ENCODE measurements around the gene OR5AU1.

The OR5AU1 gene

DNA sequence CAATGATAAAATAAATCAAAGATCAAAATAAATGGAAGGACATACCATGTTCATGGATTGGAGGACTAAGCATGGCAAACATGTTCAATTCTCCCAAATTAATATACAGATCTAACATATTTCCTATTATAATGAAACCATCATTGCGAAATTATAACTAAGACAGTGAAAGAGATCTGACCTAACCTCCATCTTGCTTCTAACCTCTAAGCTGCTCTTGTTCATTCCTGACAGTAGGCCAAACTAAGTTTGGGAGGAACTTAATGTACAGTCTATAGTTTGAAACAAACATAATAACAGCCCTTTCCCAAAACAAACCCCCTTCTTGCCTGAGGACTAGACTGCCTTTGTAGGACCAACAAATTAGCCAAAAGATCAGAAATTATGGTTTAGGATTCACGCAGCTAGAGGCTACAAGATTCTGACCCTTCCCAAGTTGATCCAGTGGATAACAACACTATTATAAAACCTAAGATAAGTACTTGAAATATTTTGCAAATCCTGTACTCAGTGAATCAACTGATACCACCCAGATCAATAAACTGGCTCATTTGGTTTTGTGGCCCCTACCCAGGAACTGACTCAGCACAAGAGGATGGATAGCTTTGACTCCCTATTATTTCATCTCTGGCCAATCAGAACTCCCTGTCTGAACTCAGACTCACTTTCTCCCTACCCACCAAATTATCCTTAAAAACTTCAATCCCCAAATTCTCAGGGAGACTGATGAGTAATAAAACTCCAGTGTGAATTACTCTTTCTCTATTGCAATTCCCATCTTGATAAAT lies 41.7 kb upstream of the OR5AU1 start:
- no peaks in the 10 kb centered on the region for H3K27me3 ChIP-seq (ENCODE audit: control insufficient read depth in 5 of 5, insufficient read depth in 4 of 5, low read length in 5 of 5)
- no peak overlapping the region for H3K4me3 ChIP-seq (ENCODE audit: low read depth in 1 of 5, low read length in 5 of 5)
- no peak overlapping the region for H3K27ac ChIP-seq (ENCODE audit: low read depth, low read length)
- H3K9ac ChIP-seq (ENCODE audit: low read length in 5 of 5): no peak overlapping the region
- peaks cover 0 to 4% (median 0%) of the 10 kb centered on the region in 5 donors for H3K9me3 ChIP-seq (ENCODE audit: control insufficient read depth in 5 of 5, low read length in 5 of 5)
- H3K4me1 ChIP-seq (ENCODE audit: control insufficient read depth in 5 of 5, insufficient read depth in 5 of 5, low read length in 5 of 5): peaks cover 0 to 6% (median 4%) of the 10 kb centered on the region in 5 donors
- H3K36me3 ChIP-seq (ENCODE audit: control insufficient read depth in 5 of 5, insufficient read depth in 5 of 5, low read length in 5 of 5): peaks cover 0 to 3% (median 0%) of the 10 kb centered on the region in 5 donors

DNA sequence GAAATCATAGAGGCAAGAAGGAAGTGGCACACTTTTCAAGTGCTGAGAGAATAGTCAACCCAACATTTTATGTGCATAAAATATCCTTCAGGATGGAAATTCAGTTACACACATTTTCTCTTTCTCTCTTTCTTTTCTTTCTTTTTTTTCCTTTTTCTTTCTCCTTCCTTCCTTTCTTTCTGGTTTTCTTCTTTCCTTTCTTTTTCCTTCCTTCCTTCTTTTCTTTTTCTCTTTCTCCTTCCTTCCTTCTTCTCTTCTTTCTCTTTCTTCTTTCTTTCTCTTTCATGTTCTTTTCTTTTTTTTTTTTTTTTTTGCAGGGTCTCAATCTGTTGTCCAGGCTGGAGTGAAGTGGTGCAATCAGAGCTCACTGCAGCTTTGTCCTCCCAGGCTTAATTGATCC lies 38.7 kb upstream of the OR5AU1 start:
- Histone ChIP-seq H3K27me3 (ENCODE audit: control insufficient read depth in 5 of 5, insufficient read depth in 4 of 5, low read length in 5 of 5) (no peaks in the 10 kb centered on the region), H3K9ac (ENCODE audit: low read length in 5 of 5) (no peak overlapping the region), H3K4me3 (ENCODE audit: low read depth in 1 of 5, low read length in 5 of 5) (no peak overlapping the region), H3K27ac (ENCODE audit: low read depth, low read length) (no peak overlapping the region), H3K9me3 (ENCODE audit: control insufficient read depth in 5 of 5, low read length in 5 of 5) (peaks cover 0 to 4% (median 0%) of the 10 kb centered on the region in 5 donors), H3K4me1 (ENCODE audit: control insufficient read depth in 5 of 5, insufficient read depth in 5 of 5, low read length in 5 of 5) (peaks cover 0 to 11% (median 10%) of the 10 kb centered on the region in 5 donors), H3K36me3 (ENCODE audit: control insufficient read depth in 5 of 5, insufficient read depth in 5 of 5, low read length in 5 of 5) (no peaks in the 10 kb centered on the region)

DNA sequence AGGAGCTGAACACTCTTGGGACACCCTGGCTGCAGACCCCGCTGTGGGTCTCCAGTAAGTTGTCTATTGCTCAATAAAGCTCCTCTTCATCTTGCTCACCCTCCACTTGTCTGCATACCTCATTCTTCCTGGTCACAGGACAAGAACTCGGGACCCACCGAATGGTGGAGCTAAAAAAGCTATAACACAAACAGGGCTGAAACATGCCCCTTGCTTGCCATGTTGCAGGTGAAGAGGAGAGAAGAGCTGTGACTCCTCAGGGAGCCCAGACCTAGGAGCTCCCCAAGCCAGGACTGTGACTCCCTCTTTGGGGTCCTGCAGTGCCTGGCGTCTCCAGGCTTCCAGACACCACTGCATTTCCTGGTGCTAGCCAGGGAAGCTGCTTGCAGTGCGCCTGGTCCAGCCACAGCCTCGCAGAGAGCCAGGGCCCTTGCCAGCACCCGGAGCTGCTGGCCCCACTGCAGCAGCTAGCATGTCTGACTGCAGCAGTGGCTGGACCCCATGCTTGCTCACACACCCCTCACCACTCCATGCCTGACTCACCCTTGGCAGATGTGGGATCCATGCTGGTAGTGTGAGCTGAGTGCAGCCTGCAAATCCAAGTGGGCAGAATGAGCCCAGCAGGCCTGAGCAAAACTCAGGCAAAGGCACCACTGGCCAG lies 37.1 kb upstream of the OR5AU1 start:
- H3K9me3 ChIP-seq (ENCODE audit: control insufficient read depth in 5 of 5, low read length in 5 of 5): peaks cover 0 to 4% (median 0%) of the 10 kb centered on the region in 5 donors
- H3K4me3 ChIP-seq (ENCODE audit: low read depth in 1 of 5, low read length in 5 of 5): no peak overlapping the region
- no peak overlapping the region for H3K9ac ChIP-seq (ENCODE audit: low read length in 5 of 5)
- H3K27ac ChIP-seq (ENCODE audit: low read depth, low read length): no peak overlapping the region
- peaks cover 0 to 11% (median 10%) of the 10 kb centered on the region in 5 donors for H3K4me1 ChIP-seq (ENCODE audit: control insufficient read depth in 5 of 5, insufficient read depth in 5 of 5, low read length in 5 of 5)
- H3K36me3 ChIP-seq (ENCODE audit: control insufficient read depth in 5 of 5, insufficient read depth in 5 of 5, low read length in 5 of 5): no peaks in the 10 kb centered on the region
- no peaks in the 10 kb centered on the region for H3K27me3 ChIP-seq (ENCODE audit: control insufficient read depth in 5 of 5, insufficient read depth in 4 of 5, low read length in 5 of 5)

DNA sequence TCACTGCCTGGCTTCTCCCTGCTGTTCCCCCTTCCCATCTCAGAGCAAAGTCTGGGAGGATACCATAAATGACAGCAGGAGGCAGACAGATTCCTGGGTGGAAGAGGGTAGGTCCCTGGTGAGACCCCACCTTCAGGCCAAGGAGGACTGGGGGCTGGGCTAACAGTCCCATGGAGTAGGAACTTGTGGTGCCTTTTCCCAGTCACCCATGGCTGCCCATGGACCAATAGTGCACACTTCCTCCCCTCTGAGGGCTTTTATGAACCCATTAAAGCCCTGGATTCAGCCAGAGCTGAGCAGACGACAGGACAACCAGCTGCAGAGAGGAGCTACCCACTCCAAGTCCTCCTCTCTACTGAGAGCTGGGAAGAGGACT lies 36.6 kb upstream of the OR5AU1 start:
- no peak overlapping the region for H3K27ac ChIP-seq (ENCODE audit: low read depth, low read length)
- H3K9ac ChIP-seq (ENCODE audit: low read length in 5 of 5): no peak overlapping the region
- H3K4me1 ChIP-seq (ENCODE audit: control insufficient read depth in 5 of 5, insufficient read depth in 5 of 5, low read length in 5 of 5): peaks cover 0 to 11% (median 10%) of the 10 kb centered on the region in 5 donors
- H3K4me3 ChIP-seq (ENCODE audit: low read depth in 1 of 5, low read length in 5 of 5): peak overlapping the region; percentile 33 to 82 (median 63)
- no peaks in the 10 kb centered on the region for H3K36me3 ChIP-seq (ENCODE audit: control insufficient read depth in 5 of 5, insufficient read depth in 5 of 5, low read length in 5 of 5)
- H3K9me3 ChIP-seq (ENCODE audit: control insufficient read depth in 5 of 5, low read length in 5 of 5): peaks cover 0 to 2% (median 0%) of the 10 kb centered on the region in 5 donors
- no peaks in the 10 kb centered on the region for H3K27me3 ChIP-seq (ENCODE audit: control insufficient read depth in 5 of 5, insufficient read depth in 4 of 5, low read length in 5 of 5)

DNA sequence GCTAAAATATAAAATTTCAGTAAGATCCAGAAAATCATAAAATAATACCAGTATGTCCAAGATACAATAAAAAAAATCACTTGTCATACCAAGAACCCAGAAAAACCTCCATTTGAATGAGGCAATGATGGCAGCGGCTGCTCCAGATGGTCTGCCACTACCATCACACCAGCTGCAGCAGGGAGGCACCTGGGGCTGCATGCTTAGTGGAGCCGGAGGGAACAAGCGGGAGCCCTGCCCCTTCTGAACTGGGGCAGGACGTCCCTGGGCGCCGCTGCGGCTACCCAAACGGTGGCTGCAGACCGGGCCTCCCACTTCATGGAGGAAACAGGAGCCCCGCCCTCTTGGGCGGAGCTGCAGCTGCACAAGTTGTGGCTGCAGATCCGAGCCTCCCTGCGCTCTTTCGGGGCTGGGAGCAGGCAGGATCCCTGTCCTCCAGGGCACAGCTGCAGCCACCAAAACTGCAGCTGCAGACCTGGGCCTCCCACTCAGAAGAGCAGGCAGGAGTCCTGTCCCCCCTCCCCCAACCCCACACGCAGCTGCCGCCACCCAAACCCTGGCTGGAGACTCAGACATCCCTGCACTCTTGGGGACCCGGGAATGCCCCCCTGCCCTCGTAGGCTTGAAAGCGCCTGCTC lies 36.1 kb upstream of the OR5AU1 start:
- Histone ChIP-seq H3K4me3 (ENCODE audit: low read depth in 1 of 5, low read length in 5 of 5) (peak overlapping the region; percentile 50 to 82 (median 63)), H3K27ac (ENCODE audit: low read depth, low read length) (no peak overlapping the region), H3K4me1 (ENCODE audit: control insufficient read depth in 5 of 5, insufficient read depth in 5 of 5, low read length in 5 of 5) (peaks cover 0 to 11% (median 10%) of the 10 kb centered on the region in 5 donors), H3K36me3 (ENCODE audit: control insufficient read depth in 5 of 5, insufficient read depth in 5 of 5, low read length in 5 of 5) (no peaks in the 10 kb centered on the region), H3K9me3 (ENCODE audit: control insufficient read depth in 5 of 5, low read length in 5 of 5) (no peaks in the 10 kb centered on the region), H3K27me3 (ENCODE audit: control insufficient read depth in 5 of 5, insufficient read depth in 4 of 5, low read length in 5 of 5) (no peaks in the 10 kb centered on the region), H3K9ac (ENCODE audit: low read length in 5 of 5) (peak overlapping the region in 2 of 5 donors; percentile 39 to 59)

DNA sequence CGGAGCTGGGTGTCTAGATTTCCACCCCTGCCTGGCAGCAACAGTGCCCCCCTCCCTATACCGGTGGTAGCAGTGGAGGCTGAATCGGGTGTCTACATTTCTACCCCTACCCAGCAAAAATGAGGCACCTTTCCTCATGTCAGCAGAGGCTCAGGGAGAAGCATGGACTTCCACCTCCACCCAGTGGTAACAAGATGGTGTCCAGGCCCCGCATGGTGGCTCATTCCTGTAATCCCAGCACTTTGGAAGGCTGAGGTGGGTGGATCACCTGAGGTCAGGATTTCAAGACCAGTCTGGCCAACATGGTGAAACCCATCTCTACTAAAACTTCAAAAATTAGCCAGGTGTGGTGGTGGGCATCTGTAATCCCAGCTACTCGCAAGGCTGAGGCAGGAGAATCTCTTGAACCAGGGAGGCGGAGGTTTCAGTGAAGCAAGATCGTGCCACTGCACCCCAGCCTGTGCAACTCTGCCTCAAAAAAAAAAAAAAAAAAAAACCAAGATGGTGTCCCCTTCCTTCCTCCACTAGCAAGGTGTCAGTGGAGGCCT lies 35.5 kb upstream of the OR5AU1 start:
- Histone ChIP-seq H3K4me3 (ENCODE audit: low read depth in 1 of 5, low read length in 5 of 5) (peak overlapping the region in 4 of 5 donors; percentile 50 to 82 (median 66)), H3K27ac (ENCODE audit: low read depth, low read length) (no peak overlapping the region), H3K9ac (ENCODE audit: low read length in 5 of 5) (no peak overlapping the region)

DNA sequence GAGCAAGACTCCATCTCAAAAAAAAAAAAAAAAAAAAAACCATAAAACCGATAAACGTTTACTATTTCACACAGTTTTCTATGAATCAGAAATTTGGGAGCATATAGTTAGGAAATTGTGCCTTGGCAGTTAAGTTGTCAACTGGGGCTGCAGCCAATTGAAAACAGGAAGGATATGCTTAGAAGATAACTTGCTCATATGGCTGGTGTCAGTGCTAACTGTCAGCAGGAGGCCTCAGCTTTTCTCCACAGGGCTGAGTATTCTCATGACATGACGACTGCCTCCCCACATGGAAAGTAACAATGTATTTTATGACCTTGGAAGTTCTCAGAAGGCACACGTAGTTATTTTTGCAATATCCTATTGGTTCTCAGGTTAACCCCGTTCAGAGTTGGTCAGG lies 29.6 kb upstream of the OR5AU1 start:
- Histone ChIP-seq H3K4me1 (ENCODE audit: control insufficient read depth in 5 of 5, insufficient read depth in 5 of 5, low read length in 5 of 5) (no peaks in the 10 kb centered on the region), H3K9ac (ENCODE audit: low read length in 5 of 5) (no peak overlapping the region), H3K36me3 (ENCODE audit: control insufficient read depth in 5 of 5, insufficient read depth in 5 of 5, low read length in 5 of 5) (no peaks in the 10 kb centered on the region), H3K27me3 (ENCODE audit: control insufficient read depth in 5 of 5, insufficient read depth in 4 of 5, low read length in 5 of 5) (no peaks in the 10 kb centered on the region), H3K9me3 (ENCODE audit: control insufficient read depth in 5 of 5, low read length in 5 of 5) (peaks cover 0 to 7% (median 0%) of the 10 kb centered on the region in 5 donors), H3K4me3 (ENCODE audit: low read depth in 1 of 5, low read length in 5 of 5) (no peak overlapping the region), H3K27ac (ENCODE audit: low read depth, low read length) (no peak overlapping the region)

More for the DNA sequence above, 35.5 kb upstream of the OR5AU1 start:
- H3K27me3 ChIP-seq (ENCODE audit: control insufficient read depth in 5 of 5, insufficient read depth in 4 of 5, low read length in 5 of 5): no peaks in the 10 kb centered on the region
- H3K9me3 ChIP-seq (ENCODE audit: control insufficient read depth in 5 of 5, low read length in 5 of 5): no peaks in the 10 kb centered on the region
- H3K4me1 ChIP-seq (ENCODE audit: control insufficient read depth in 5 of 5, insufficient read depth in 5 of 5, low read length in 5 of 5): peaks cover 0 to 11% (median 10%) of the 10 kb centered on the region in 5 donors
- no peaks in the 10 kb centered on the region for H3K36me3 ChIP-seq (ENCODE audit: control insufficient read depth in 5 of 5, insufficient read depth in 5 of 5, low read length in 5 of 5)

DNA sequence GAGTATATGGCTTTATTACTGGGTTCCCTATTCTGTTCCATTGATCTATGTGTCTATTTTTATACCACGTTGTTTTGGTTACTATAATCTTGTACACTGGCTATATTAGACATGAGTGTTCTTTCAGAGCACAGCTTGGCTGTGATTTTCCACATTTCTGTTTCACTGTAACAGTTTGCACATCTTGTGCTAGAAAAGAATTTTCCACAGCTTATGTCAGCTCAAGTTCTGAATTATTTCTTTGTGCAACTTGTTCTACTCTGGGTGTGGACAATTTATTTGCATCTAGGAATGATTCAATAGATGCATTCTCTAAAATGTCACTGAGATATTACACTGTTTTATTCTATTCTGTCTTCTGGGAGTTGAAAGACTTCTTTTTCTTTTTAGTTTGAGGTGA lies 28.4 kb upstream of the OR5AU1 start:
- H3K36me3 ChIP-seq (ENCODE audit: control insufficient read depth in 5 of 5, insufficient read depth in 5 of 5, low read length in 5 of 5): no peaks in the 10 kb centered on the region
- no peak overlapping the region for H3K4me3 ChIP-seq (ENCODE audit: low read depth in 1 of 5, low read length in 5 of 5)
- peaks cover 0 to 7% (median 0%) of the 10 kb centered on the region in 5 donors for H3K9me3 ChIP-seq (ENCODE audit: control insufficient read depth in 5 of 5, low read length in 5 of 5)
- H3K27ac ChIP-seq (ENCODE audit: low read depth, low read length): no peak overlapping the region
- no peaks in the 10 kb centered on the region for H3K27me3 ChIP-seq (ENCODE audit: control insufficient read depth in 5 of 5, insufficient read depth in 4 of 5, low read length in 5 of 5)
- no peaks in the 10 kb centered on the region for H3K4me1 ChIP-seq (ENCODE audit: control insufficient read depth in 5 of 5, insufficient read depth in 5 of 5, low read length in 5 of 5)
- no peak overlapping the region for H3K9ac ChIP-seq (ENCODE audit: low read length in 5 of 5)

DNA sequence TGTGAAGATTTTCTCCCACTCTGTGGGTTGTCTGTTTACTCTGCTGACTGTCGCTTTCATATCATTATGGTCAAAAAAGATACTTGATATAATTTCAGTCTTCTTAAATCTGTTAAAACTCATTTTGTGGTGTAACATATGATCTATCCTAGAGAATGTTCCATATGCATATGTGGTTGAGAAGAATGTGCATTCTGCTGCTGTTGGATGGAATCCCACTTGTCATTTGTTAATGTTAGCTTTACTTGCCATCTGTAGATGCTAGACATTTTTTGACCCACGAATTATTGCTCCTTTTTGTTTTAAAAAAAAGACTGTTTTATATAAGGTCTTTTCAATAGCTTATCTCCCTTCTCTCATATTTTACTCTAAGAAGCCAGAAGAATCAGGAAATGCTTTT lies 26.3 kb upstream of the OR5AU1 start:
- peaks cover 0 to 7% (median 0%) of the 10 kb centered on the region in 5 donors for H3K9me3 ChIP-seq (ENCODE audit: control insufficient read depth in 5 of 5, low read length in 5 of 5)
- no peak overlapping the region for H3K4me3 ChIP-seq (ENCODE audit: low read depth in 1 of 5, low read length in 5 of 5)
- no peaks in the 10 kb centered on the region for H3K4me1 ChIP-seq (ENCODE audit: control insufficient read depth in 5 of 5, insufficient read depth in 5 of 5, low read length in 5 of 5)
- H3K27me3 ChIP-seq (ENCODE audit: control insufficient read depth in 5 of 5, insufficient read depth in 4 of 5, low read length in 5 of 5): no peaks in the 10 kb centered on the region
- H3K27ac ChIP-seq (ENCODE audit: low read depth, low read length): no peak overlapping the region
- no peaks in the 10 kb centered on the region for H3K36me3 ChIP-seq (ENCODE audit: control insufficient read depth in 5 of 5, insufficient read depth in 5 of 5, low read length in 5 of 5)
- no peak overlapping the region for H3K9ac ChIP-seq (ENCODE audit: low read length in 5 of 5)
